GM12878 (cell line): ENCODE data around the gene SH2B3. TPM values are rescaled to one million over a fixed set of nuclear protein-coding genes. Genes with fewer than 3 reads are reported as not detected.

Experiments used
- ATAC-seq: fragments of 200-7000 bp; cut with Tn5 transposase; 3 replicates; pipeline ENCODE4 v1.9.1; 2020; ENCODE audit warnings: mild to moderate bottlenecking, moderate library complexity
- BruUV-seq: library from RNA; stranded (reverse); fragments of 400-500 nt; replicated peaks from 2 replicates; lab custom pipeline; 2021; lab: Mats Ljungman, UMichigan
- CTCF ChIA-PET: fragments of 300-600 bp; sonication (Branson Sonifier 250); formaldehyde crosslinking; extraction: SDS; loops from one replicate; lab custom pipeline; 2021; ENCODE audit warnings: inconsistent platforms; lab: Yijun Ruan, JAX
- POLR2A ChIA-PET: fragments of 350-600 bp; formaldehyde crosslinking; extraction: SDS; loops from one replicate; lab custom pipeline; 2021; ENCODE audit warnings: inconsistent platforms; lab: Charles Lee
- RAD21 ChIA-PET: fragments of 300-600 bp; sonication (Branson Sonifier 250); formaldehyde crosslinking; loops from one replicate; lab custom pipeline; 2023; ENCODE audit warnings: antibody characterized with exemption; ENCODE audit not compliant: unreplicated experiment; lab: Charles Lee
- SMC1A ChIA-PET: fragments of 300-600 bp; sonication (Branson Sonifier 250); formaldehyde crosslinking; loops from one replicate; lab custom pipeline; 2023; ENCODE audit not compliant: unreplicated experiment, uncharacterized antibody; lab: Charles Lee
- DNase-seq: peaks from one replicate; pipeline ENCODE4 v3.0.0-alpha.2; 2011; ENCODE audit warnings: low read depth, low spot score
- FAIRE-seq: peaks from 3 replicates; lab custom pipeline; 2011; peaks lifted over from hg19 to GRCh38; lab: Jason Lieb, UNC
- H2AFZ ChIP-seq: 2 replicates; pipeline ENCODE4 v1.6.0; 2011; ENCODE audit warnings: low read depth, low read length, control low read depth; ENCODE audit not compliant: control insufficient read depth
- H3K27ac ChIP-seq: 2 replicates; pipeline ENCODE4 v1.5.1; 2011; ENCODE audit warnings: control low read depth; ENCODE audit not compliant: control insufficient read depth, insufficient read depth
- H3K27me3 ChIP-seq, 2 experiments: replicated peaks in 1 of 2; 2 replicates each; pipeline versions ENCODE4 v1.6.0 to v1.6.1; 2011; ENCODE audit warnings: low read length in 1 of 2; ENCODE audit not compliant: control insufficient read depth in 2 of 2, insufficient read depth in 2 of 2
- H3K36me3 ChIP-seq, 2 experiments: 2 replicates each; pipeline ENCODE4 v1.5.1; 2011; ENCODE audit warnings: low read length in 1 of 2; ENCODE audit not compliant: control insufficient read depth in 2 of 2, insufficient read depth in 2 of 2
- H3K4me1 ChIP-seq: 2 replicates; pipeline ENCODE4 v1.6.1; 2011; ENCODE audit warnings: mild to moderate bottlenecking, low read length, moderate library complexity, mixed read lengths; ENCODE audit not compliant: control insufficient read depth, insufficient read depth
- H3K4me2 ChIP-seq: 2 replicates; pipeline ENCODE4 v1.6.0; 2011; ENCODE audit warnings: control low read depth; ENCODE audit not compliant: control insufficient read depth, insufficient read depth
- H3K4me3 ChIP-seq: fragments of 200-600 bp; sonication (generic); 2 replicates; pipeline ENCODE4 v1.5.1; 2016
- H3K79me2 ChIP-seq: 2 replicates; pipeline ENCODE4 v1.6.0; 2011; ENCODE audit warnings: low read length; ENCODE audit not compliant: control insufficient read depth, insufficient read depth
- H3K9ac ChIP-seq: 2 replicates; pipeline ENCODE4 v1.8.0; 2011; ENCODE audit warnings: low read length, control low read depth, mixed read lengths; ENCODE audit not compliant: control insufficient read depth, insufficient read depth
- H3K9me3 ChIP-seq: replicated peaks from 3 replicates; pipeline ENCODE4 v1.5.1; 2011; ENCODE audit warnings: mild to moderate bottlenecking, low read length; ENCODE audit not compliant: control insufficient read depth, insufficient read depth
- H4K20me1 ChIP-seq: 2 replicates; pipeline ENCODE4 v1.6.0; 2011; ENCODE audit not compliant: control insufficient read depth, insufficient read depth
- CHD4 ChIP-seq: fragments of 200-600 bp; sonication (generic); IDR thresholded peaks from 2 replicates; pipeline ENCODE4 v1.6.1; 2016; ENCODE audit warnings: mild to moderate bottlenecking
- HSF1 ChIP-seq: fragments of 150-350 bp; IDR thresholded peaks from 2 replicates; pipeline ENCODE4 v1.6.1; 2014; ENCODE audit warnings: mild to moderate bottlenecking, low read depth, low read length
- NFYA ChIP-seq: IDR thresholded peaks from 2 replicates; pipeline ENCODE4 v1.6.1; 2011; ENCODE audit warnings: low read depth, mild to moderate bottlenecking, low read length, improper control_type of control experiment, borderline replicate concordance
- RUNX3 ChIP-seq: IDR thresholded peaks from 2 replicates; pipeline ENCODE4 v1.6.1; 2012; ENCODE audit warnings: low read length, inconsistent platforms
- YY1 ChIP-seq: IDR thresholded peaks from 2 replicates; pipeline ENCODE4 v1.6.1; 2011; ENCODE audit warnings: low read depth, mild to moderate bottlenecking, low read length
- WGBS: methylation state at CpG from one replicate; pipeline ENCODE4 v1.1.6; 2016; ENCODE audit warnings: low lambda C conversion rate; ENCODE audit not compliant: insufficient replicate concordance, insufficient coverage; ENCODE audit errors: missing lambda C conversion rate; 5-methylcytosine and 5-hydroxymethylcytosine counted together
- in situ Hi-C: fragments of 300-500 bp; cut with MboI; formaldehyde crosslinking; loops from 9 replicates; pipeline ENCODE4 v1.14.3; 2018; ENCODE audit warnings: mixed read lengths
- intact Hi-C: fragments of 100-400 bp; cut with micrococcal nuclease; formaldehyde crosslinking; loops from one replicate; pipeline ENCODE4 v1.14.2; 2022; ENCODE audit not compliant: unreplicated experiment
- polyA plus RNA-seq, 11 experiments: library from polyadenylated mRNA; depleted of rRNA in 4 of 11; unstranded in 6 of 11; stranded (reverse) in 5 of 11; fragments of >200 nt; fragmentation: Nextera tagmentation in 4 of 11; fragmentation: Illumina TruSeq in 1 of 11; extraction: Ambion mirVana in 4 of 11; extraction: Trizol in 1 of 11; gene quantifications; 1 replicate in 1 of 11; 2 replicates in 10 of 11; pipeline versions ENCODE4 v1.2.1 to v1.2.3, GENCODE V29; 2011 to 2016; ENCODE audit warnings: inconsistent platforms in 2 of 11, missing spikeins in 2 of 11, low read depth in 1 of 11
- total RNA-seq, 4 experiments: library from RNA; depleted of rRNA in 3 of 4; stranded (reverse); fragments of >200 nt in 3 of 4; fragmentation: Illumina TruSeq in 1 of 4; extraction: Trizol in 1 of 4; gene quantifications; 2 replicates each; pipeline versions ENCODE4 v1.2.1 to v1.2.3, GENCODE V29; 2013 to 2021

SH2B3 gene
- total and polyA plus RNA-seq, 10 of the 15 experiments (the other 5 are each of a cell fraction or from before 2014, with no cell fraction given): 5.8 to 46.4 (median 23.3) TPM

- DNase-seq (no peak), ATAC-seq (no peak), FAIRE-seq (no peak)
- H3K4me1 ChIP-seq: peaks cover 84% of the 10 kb centered on the region
- H3K9ac ChIP-seq: no peak overlapping the region
- in situ Hi-C loops: loop anchor here (5.0 to 25.0 kb wide), 3 partner anchors 44 to 1766 kb away; partner anchors contain the start of gene TPCN1
- H3K79me2 ChIP-seq: peaks cover 52% of the 10 kb centered on the region
- H3K27ac ChIP-seq: peak overlapping the region; percentile 63
- SMC1A ChIA-PET: interaction anchor here (2.6 to 7.8 kb wide), 6 partner anchors 11 to 48 kb away, joined by 10 to 104 read pairs (median 62); partner anchors contain the start of gene SH2B3
- H3K27me3 ChIP-seq: no peaks in the 10 kb centered on the region
- peaks cover 31 to 54% of the 10 kb centered on the region in 2 experiments for H3K36me3 ChIP-seq
- H2AFZ ChIP-seq: no peak overlapping the region
- RAD21 ChIA-PET: interaction anchor here (1.2 to 22.6 kb wide), 5 partner anchors 11 to 42 kb away, joined by 4 to 804 read pairs (median 53); partner anchors contain the start of gene SH2B3
- WGBS: 57% methylated on average over 6 of the region's 6 CpGs
- CTCF ChIA-PET: interaction anchor here (1.2 to 27.3 kb wide), 5 partner anchors 11 to 82 kb away, joined by 3 to 1117 read pairs (median 59); partner anchors contain the start of gene SH2B3
- peak overlapping the region; percentile 78 for H3K4me2 ChIP-seq
- POLR2A ChIA-PET: interaction anchor here (0.5 to 7.1 kb wide), 8 partner anchors 11 to 839 kb away, joined by 3 to 80 read pairs (median 36); partner anchors contain the start of gene SH2B3
- no peaks in the 10 kb centered on the region for H3K9me3 ChIP-seq
- peaks cover 2% of the 10 kb centered on the region; the same call in 1 of the 2 replicates for H4K20me1 ChIP-seq
- TF ChIP-seq HSF1: no peak
- TF ChIP-seq NFYA: no peak
- TF ChIP-seq CHD4: no peak
- 0 out of 2 replicates have a peak, but pooled peaks have one; percentile 4 for TF ChIP-seq RUNX3
- TF ChIP-seq YY1: 0 out of 2 replicates have a peak, but pooled peaks have one; percentile 22
- H3K4me3 ChIP-seq: no peak overlapping the region; the same call in 1 of the 2 replicates
- intact Hi-C loops: loop anchor here (1.0 kb wide), 1 partner anchor 16 kb away; no protein-coding TSS in a partner anchor
- no TSS peak for BruUV-seq
These were observed 40.2 kb downstream of the SH2B3 start for GRCh38 chr12:111445726-111446581.
